Measurements from ENCODE around the gene TOMM40L.

The TOMM40L gene

DNA sequence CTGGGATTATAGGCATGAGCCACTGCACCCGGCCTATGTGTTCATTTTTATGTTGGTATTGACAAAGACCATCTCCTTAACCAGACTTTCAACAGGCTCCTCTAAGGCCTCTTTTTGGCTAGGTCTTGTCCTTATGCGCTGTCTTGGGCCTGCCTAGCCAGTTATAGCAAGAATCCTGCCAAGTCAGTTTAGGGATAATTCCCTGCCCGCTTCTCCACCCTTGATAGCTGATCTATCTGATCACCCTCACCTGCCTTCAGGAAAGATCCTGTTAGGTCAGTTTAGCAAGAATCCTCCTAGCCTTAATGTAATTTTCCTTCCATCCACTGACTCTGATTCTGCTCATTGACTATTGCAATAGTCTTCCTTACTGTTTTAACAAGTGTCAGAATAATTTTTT lies 46.2 kb upstream of the TOMM40L start:
- TF ChIP-seq POLR2AphosphoS5 (IDR thresholded peaks at IDR 0.05; ENCODE audit: low read depth, low read length): no peak
- TF ChIP-seq, protein P1, sequence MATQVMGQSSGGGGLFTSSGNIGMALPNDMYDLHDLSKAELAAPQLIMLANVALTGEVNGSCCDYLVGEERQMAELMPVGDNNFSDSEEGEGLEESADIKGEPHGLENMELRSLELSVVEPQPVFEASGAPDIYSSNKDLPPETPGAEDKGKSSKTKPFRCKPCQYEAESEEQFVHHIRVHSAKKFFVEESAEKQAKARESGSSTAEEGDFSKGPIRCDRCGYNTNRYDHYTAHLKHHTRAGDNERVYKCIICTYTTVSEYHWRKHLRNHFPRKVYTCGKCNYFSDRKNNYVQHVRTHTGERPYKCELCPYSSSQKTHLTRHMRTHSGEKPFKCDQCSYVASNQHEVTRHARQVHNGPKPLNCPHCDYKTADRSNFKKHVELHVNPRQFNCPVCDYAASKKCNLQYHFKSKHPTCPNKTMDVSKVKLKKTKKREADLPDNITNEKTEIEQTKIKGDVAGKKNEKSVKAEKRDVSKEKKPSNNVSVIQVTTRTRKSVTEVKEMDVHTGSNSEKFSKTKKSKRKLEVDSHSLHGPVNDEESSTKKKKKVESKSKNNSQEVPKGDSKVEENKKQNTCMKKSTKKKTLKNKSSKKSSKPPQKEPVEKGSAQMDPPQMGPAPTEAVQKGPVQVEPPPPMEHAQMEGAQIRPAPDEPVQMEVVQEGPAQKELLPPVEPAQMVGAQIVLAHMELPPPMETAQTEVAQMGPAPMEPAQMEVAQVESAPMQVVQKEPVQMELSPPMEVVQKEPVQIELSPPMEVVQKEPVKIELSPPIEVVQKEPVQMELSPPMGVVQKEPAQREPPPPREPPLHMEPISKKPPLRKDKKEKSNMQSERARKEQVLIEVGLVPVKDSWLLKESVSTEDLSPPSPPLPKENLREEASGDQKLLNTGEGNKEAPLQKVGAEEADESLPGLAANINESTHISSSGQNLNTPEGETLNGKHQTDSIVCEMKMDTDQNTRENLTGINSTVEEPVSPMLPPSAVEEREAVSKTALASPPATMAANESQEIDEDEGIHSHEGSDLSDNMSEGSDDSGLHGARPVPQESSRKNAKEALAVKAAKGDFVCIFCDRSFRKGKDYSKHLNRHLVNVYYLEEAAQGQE (IDR thresholded peaks at IDR 0.05; ENCODE audit: insufficient read depth in 1 of 2, low read depth in 2 of 2, low read length in 2 of 2): no peak
- no peak for TF ChIP-seq SIN3A (IDR thresholded peaks at IDR 0.05; ENCODE audit: borderline replicate concordance, insufficient read depth, low read length)
- no peak for TF ChIP-seq FOXP2 (optimal IDR thresholded peaks at IDR 0.05; ENCODE audit: borderline replicate concordance, extremely low read depth, extremely low read length, insufficient read depth)
- TF ChIP-seq TAF1 (IDR thresholded peaks at IDR 0.05; ENCODE audit: borderline replicate concordance, insufficient read depth, low read length): no peak

GRCh38 chr1:161180639-161181038 lies 45.2 kb upstream of the TOMM40L start:
- TF ChIP-seq TAF1 (IDR thresholded peaks at IDR 0.05; ENCODE audit: borderline replicate concordance, insufficient read depth, low read length) (no peak), FOXP2 (optimal IDR thresholded peaks at IDR 0.05; ENCODE audit: borderline replicate concordance, extremely low read depth, extremely low read length, insufficient read depth) (no peak), SIN3A (IDR thresholded peaks at IDR 0.05; ENCODE audit: borderline replicate concordance, insufficient read depth, low read length) (no peak), POLR2AphosphoS5 (IDR thresholded peaks at IDR 0.05; ENCODE audit: low read depth, low read length) (no peak)
- TF ChIP-seq, protein P1 (IDR thresholded peaks at IDR 0.05; ENCODE audit: insufficient read depth in 1 of 2, low read depth in 2 of 2, low read length in 2 of 2): no peak

DNA sequence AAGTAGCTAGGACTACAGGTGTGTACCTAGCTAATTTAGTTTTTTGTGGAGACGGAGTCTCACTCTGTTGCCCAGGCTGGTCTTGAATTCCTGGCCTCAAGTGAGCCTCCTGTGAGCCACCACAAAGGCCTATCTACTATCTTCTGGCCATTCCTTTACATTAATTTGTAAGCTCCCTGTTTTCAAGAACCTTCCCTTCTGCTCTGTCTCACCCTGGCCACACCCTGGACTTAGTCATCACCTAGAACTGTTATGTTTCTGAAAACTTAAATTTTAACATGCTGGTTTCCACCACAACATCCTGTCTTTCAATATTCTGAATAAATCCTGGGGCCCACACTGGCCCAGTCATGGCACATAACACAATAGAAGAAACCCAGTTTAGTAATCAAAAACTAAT lies 43.6 kb upstream of the TOMM40L start:
- TF ChIP-seq SIN3A (IDR thresholded peaks at IDR 0.05; ENCODE audit: borderline replicate concordance, insufficient read depth, low read length) (no peak), POLR2AphosphoS5 (IDR thresholded peaks at IDR 0.05; ENCODE audit: low read depth, low read length) (no peak), TAF1 (IDR thresholded peaks at IDR 0.05; ENCODE audit: borderline replicate concordance, insufficient read depth, low read length) (no peak), FOXP2 (optimal IDR thresholded peaks at IDR 0.05; ENCODE audit: borderline replicate concordance, extremely low read depth, extremely low read length, insufficient read depth) (no peak)
- TF ChIP-seq, protein P1 (IDR thresholded peaks at IDR 0.05; ENCODE audit: insufficient read depth in 1 of 2, low read depth in 2 of 2, low read length in 2 of 2): no peak

- TF ChIP-seq FOXP2 (optimal IDR thresholded peaks at IDR 0.05; ENCODE audit: borderline replicate concordance, extremely low read depth, extremely low read length, insufficient read depth) (no peak), POLR2AphosphoS5 (IDR thresholded peaks at IDR 0.05; ENCODE audit: low read depth, low read length) (no peak), SIN3A (IDR thresholded peaks at IDR 0.05; ENCODE audit: borderline replicate concordance, insufficient read depth, low read length) (no peak), TAF1 (IDR thresholded peaks at IDR 0.05; ENCODE audit: borderline replicate concordance, insufficient read depth, low read length) (no peak)
- TF ChIP-seq, protein P1 (IDR thresholded peaks at IDR 0.05; ENCODE audit: insufficient read depth in 1 of 2, low read depth in 2 of 2, low read length in 2 of 2): no peak
These were observed 40.6 kb upstream of the TOMM40L start for GRCh38 chr1:161185282-161185682.
